HG03342 (cell line): Measurements from ENCODE around the gene TCOF1.

ENCODE experiments used
- ATAC-seq: cut with Tn5 transposase; IDR thresholded peaks from one replicate; pipeline ENCODE4 v1.9.1; 2021; ENCODE audit warnings: mild to moderate bottlenecking, moderate library complexity; ENCODE audit not compliant: unreplicated experiment

The TCOF1 gene

GRCh38 chr5:150357326-150358260 is at the start of gene TCOF1:
TCOF1 (plus strand) TSS chr5:150357697; CDS start chr5:150357747, 50 bp downstream.
- ATAC-seq = peak; percentile 96

- ATAC-seq = no peak
These were observed 48.2 kb upstream of the TCOF1 start for GRCh38 chr5:150309101-150309885.

- ATAC-seq = no peak
These were observed 47.6 kb upstream of the TCOF1 start for GRCh38 chr5:150309886-150310239.

- ATAC-seq = no peak
These were observed 47.3 kb upstream of the TCOF1 start for GRCh38 chr5:150310246-150310645.

GRCh38 chr5:150311015-150311692 is 46.3 kb upstream of the TCOF1 start:
- ATAC-seq = no peak

- ATAC-seq = no peak
These were observed 45.0 kb upstream of the TCOF1 start for GRCh38 chr5:150312518-150312917.

GRCh38 chr5:150313501-150313900 is 44.0 kb upstream of the TCOF1 start:
- no peak for ATAC-seq

GRCh38 chr5:150313921-150314716 is 43.4 kb upstream of the TCOF1 start:
- no peak for ATAC-seq

GRCh38 chr5:150315245-150315644 is 42.3 kb upstream of the TCOF1 start:
- ATAC-seq = no peak

GRCh38 chr5:150316320-150316719 is 41.2 kb upstream of the TCOF1 start:
- no peak for ATAC-seq

- no peak for ATAC-seq
These were observed 40.2 kb upstream of the TCOF1 start for GRCh38 chr5:150317048-150318003.

- no peak for ATAC-seq
These were observed 38.6 kb upstream of the TCOF1 start for GRCh38 chr5:150318613-150319483.

GRCh38 chr5:150319484-150319790 is 38.1 kb upstream of the TCOF1 start:
- no peak for ATAC-seq

GRCh38 chr5:150320044-150320613 is 37.4 kb upstream of the TCOF1 start:
- no peak for ATAC-seq

- no peak for ATAC-seq
These were observed 36.3 kb upstream of the TCOF1 start for GRCh38 chr5:150321211-150321610.

GRCh38 chr5:150321784-150322183 is 35.7 kb upstream of the TCOF1 start:
- ATAC-seq = no peak

- no peak for ATAC-seq
These were observed 35.3 kb upstream of the TCOF1 start for GRCh38 chr5:150322202-150322601.

- ATAC-seq = no peak
These were observed 34.4 kb upstream of the TCOF1 start for GRCh38 chr5:150323092-150323491.
